ENCODE results near the gene OR2G2.

DNA sequence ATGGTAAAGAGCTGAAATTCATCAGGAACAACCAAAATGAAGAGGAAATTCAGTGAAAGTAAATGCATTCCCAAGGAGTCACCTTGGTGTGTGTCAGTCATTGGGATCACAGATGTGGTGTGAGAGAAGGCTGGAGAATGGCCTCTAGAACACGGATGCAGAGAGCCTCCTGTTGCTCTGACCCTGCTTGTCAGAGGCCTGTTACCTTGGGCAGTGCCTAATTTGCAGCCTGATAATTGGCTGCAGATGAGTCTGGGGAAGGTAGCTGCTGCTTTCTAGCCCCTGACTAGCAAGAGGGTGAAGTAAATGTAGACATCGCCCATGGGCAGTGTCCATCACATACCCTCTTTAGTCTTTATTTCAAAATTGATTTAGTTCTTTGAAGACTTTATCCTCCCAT is 35.9 kb upstream of the OR2G2 start:
- TF ChIP-seq, protein P1, sequence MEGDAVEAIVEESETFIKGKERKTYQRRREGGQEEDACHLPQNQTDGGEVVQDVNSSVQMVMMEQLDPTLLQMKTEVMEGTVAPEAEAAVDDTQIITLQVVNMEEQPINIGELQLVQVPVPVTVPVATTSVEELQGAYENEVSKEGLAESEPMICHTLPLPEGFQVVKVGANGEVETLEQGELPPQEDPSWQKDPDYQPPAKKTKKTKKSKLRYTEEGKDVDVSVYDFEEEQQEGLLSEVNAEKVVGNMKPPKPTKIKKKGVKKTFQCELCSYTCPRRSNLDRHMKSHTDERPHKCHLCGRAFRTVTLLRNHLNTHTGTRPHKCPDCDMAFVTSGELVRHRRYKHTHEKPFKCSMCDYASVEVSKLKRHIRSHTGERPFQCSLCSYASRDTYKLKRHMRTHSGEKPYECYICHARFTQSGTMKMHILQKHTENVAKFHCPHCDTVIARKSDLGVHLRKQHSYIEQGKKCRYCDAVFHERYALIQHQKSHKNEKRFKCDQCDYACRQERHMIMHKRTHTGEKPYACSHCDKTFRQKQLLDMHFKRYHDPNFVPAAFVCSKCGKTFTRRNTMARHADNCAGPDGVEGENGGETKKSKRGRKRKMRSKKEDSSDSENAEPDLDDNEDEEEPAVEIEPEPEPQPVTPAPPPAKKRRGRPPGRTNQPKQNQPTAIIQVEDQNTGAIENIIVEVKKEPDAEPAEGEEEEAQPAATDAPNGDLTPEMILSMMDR (conservative IDR thresholded peaks at IDR 0.05 in 1 of 2, IDR thresholded peaks at IDR 0.05 in 1 of 2; ENCODE audit: extremely low read depth in 1 of 2, insufficient read depth in 1 of 2, low read depth in 1 of 2, low read length in 2 of 2): no peak
- TF ChIP-seq EZH2 (IDR thresholded peaks at IDR 0.05; ENCODE audit: borderline replicate concordance, low read length): no peak

Measured in mammary epithelial cell (primary cell).